ENCODE measurements around the gene RCOR1. TPM values are rescaled to one million over a fixed set of nuclear protein-coding genes. Genes with fewer than 3 reads are reported as not detected.
A peak's percentile ranks its signal among the peaks of the same experiment; 100 is the strongest.

Gene RCOR1
- total RNA-seq, 1 donor from 2014 or later, result 24.3 TPM

DNA sequence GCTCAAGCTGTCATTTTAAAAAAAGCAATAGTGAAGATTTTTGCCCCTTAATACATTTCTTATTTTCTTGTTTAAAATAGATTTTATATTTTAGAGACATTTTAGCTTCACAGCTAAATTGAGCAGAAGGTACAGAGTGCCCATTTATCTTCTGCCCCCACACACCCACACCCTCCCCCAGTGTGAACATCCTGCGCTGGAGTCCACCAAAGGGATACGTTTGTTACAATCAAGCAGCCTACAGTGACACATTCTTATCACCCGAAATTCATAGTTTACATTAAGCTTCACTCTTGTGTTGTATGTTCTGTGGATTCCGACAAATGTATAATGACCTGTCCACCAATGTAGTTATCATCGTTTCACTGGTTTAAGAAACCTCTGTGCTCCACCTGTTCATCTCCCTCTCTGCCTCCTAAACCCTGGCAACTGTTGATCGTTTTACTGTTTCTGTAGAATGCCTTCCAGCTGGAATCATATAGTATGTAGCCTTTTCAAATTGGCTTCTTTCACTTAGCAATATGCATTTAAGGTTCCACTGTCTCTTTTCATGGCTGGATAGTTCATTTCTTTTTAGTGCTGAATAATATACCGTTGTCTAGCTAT lies 93.8 kb downstream of the RCOR1 start:
- no peak for DNase-seq (ENCODE audit: low spot score)
- Mint-ChIP-seq H3K27ac (no peak overlapping the region), H3K4me3 (ENCODE audit: low read depth) (no peak overlapping the region), H3K27me3 (ENCODE audit: low read depth) (no peaks in the 10 kb centered on the region), H3K36me3 (ENCODE audit: low read depth) (peaks cover 14% of the 10 kb centered on the region), H3K9me3 (no peaks in the 10 kb centered on the region), H3K4me1 (ENCODE audit: low read depth) (no peaks in the 10 kb centered on the region)
- intact Hi-C loops (cut with micrococcal nuclease), result no loop called here

GRCh38 chr14:102688290-102688689 lies 95.8 kb downstream of the RCOR1 start:
- no peak for DNase-seq (ENCODE audit: low spot score)
- Mint-ChIP-seq H3K4me1 (ENCODE audit: low read depth) (peaks cover 3% of the 10 kb centered on the region), H3K27me3 (ENCODE audit: low read depth) (no peaks in the 10 kb centered on the region), H3K4me3 (ENCODE audit: low read depth) (no peak overlapping the region), H3K36me3 (ENCODE audit: low read depth) (peaks cover 4% of the 10 kb centered on the region), H3K9me3 (no peaks in the 10 kb centered on the region), H3K27ac (no peak overlapping the region)
- intact Hi-C loops (cut with micrococcal nuclease), result no loop called here

DNA sequence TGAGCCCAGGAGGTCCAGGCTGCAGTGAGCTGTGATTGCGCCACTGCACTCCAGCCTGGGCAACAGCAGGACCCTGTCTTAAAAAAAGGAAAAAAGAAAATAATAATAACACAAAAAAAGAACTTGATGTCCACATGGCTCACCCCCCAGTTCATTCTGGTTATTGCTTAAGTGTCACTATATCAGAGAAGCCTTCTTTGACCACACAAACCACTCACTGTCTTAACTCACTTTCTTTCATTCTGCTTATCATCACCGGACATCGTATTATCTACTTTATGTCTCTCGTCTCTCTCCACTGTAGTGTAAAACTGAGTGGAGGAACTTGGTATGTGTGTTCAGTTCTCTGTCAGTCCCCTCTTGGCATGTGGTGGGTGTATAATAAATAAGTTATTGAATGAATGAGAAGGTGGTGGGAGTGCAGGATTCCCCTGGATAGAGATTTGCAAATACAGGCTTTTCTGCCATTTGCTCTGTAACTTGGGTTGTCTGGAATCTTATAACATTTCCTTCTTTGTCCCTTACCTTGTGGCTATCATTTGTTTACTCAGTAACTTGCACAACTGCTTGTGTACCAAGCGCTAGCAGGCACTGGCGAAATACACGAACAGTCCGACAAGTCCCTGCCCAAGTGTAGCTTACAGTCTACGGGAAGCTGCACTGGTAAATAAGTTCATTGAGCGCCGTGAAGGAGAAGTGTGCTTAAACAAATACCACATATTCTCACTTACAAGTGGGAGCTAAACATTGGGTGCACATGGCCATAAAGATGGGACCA lies 98.2 kb downstream of the RCOR1 start:
- H3K4me1 Mint-ChIP-seq (ENCODE audit: low read depth), result peaks cover 8% of the 10 kb centered on the region
- no peaks in the 10 kb centered on the region for H3K36me3 Mint-ChIP-seq (ENCODE audit: low read depth)
- no peak overlapping the region for H3K27ac Mint-ChIP-seq
- no peak for DNase-seq (ENCODE audit: low spot score)
- no peaks in the 10 kb centered on the region for H3K9me3 Mint-ChIP-seq
- intact Hi-C loops (cut with micrococcal nuclease), result loop anchor here (10.0 kb wide), 1 partner anchor 384 kb away; no protein-coding TSS in a partner anchor
- H3K4me3 Mint-ChIP-seq (ENCODE audit: low read depth), result no peak overlapping the region
- H3K27me3 Mint-ChIP-seq (ENCODE audit: low read depth), result no peaks in the 10 kb centered on the region

DNA sequence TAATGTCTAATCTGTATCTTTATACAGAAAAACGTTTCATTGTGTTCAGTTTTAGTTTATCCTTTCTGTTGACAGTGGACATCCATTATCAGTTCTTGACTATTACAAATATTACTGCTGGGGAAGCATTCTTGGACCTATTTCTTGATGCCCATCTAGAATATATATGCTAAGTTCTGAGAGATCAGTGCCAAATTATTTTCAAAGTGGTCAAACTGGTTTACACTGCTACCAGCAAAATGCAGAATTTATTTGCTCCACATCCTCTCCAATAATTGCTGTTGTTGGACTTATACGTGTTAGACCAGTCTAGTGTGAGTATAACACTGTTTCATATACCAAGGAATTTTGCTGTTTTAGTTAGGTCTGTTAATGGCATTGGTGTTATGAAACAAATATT lies 99.3 kb downstream of the RCOR1 start:
- no peak overlapping the region for H3K4me3 Mint-ChIP-seq (ENCODE audit: low read depth)
- intact Hi-C loops (cut with micrococcal nuclease), result loop anchor here (10.0 kb wide), 1 partner anchor 383 kb away; no protein-coding TSS in a partner anchor
- H3K36me3 Mint-ChIP-seq (ENCODE audit: low read depth), result no peaks in the 10 kb centered on the region

DNA sequence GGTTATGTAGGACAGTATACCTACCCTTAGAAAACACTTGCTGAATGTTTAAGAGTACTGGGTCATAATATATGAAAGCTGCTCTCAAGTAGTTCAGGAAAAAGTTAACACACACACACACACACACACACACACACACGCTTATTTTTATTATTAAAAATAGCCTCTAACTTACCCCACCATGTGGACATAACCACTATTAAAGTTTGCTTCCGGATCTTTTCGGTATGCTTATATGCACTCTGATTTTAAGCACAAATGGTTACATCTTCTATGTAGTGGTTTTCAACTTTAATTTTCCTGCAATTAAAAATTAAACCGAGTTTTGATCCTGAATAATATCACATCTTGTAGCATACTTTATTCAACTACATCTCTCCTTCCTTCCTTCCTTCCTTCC lies 99.9 kb downstream of the RCOR1 start:
- Mint-ChIP-seq H3K36me3 (ENCODE audit: low read depth) (no peaks in the 10 kb centered on the region), H3K4me3 (ENCODE audit: low read depth) (no peak overlapping the region), H3K4me1 (ENCODE audit: low read depth) (peaks cover 23% of the 10 kb centered on the region), H3K27ac (no peak overlapping the region), H3K27me3 (ENCODE audit: low read depth) (no peaks in the 10 kb centered on the region), H3K9me3 (no peaks in the 10 kb centered on the region)
- intact Hi-C loops (cut with micrococcal nuclease), result loop anchor here (10.0 kb wide), 1 partner anchor 382 kb away; no protein-coding TSS in a partner anchor
- no peak for DNase-seq (ENCODE audit: low spot score)

More for the DNA sequence above, 99.3 kb downstream of the RCOR1 start:
- DNase-seq (ENCODE audit: low spot score), result no peak
- no peak overlapping the region for H3K27ac Mint-ChIP-seq
- no peaks in the 10 kb centered on the region for H3K27me3 Mint-ChIP-seq (ENCODE audit: low read depth)
- peaks cover 18% of the 10 kb centered on the region for H3K4me1 Mint-ChIP-seq (ENCODE audit: low read depth)
- no peaks in the 10 kb centered on the region for H3K9me3 Mint-ChIP-seq

DNA sequence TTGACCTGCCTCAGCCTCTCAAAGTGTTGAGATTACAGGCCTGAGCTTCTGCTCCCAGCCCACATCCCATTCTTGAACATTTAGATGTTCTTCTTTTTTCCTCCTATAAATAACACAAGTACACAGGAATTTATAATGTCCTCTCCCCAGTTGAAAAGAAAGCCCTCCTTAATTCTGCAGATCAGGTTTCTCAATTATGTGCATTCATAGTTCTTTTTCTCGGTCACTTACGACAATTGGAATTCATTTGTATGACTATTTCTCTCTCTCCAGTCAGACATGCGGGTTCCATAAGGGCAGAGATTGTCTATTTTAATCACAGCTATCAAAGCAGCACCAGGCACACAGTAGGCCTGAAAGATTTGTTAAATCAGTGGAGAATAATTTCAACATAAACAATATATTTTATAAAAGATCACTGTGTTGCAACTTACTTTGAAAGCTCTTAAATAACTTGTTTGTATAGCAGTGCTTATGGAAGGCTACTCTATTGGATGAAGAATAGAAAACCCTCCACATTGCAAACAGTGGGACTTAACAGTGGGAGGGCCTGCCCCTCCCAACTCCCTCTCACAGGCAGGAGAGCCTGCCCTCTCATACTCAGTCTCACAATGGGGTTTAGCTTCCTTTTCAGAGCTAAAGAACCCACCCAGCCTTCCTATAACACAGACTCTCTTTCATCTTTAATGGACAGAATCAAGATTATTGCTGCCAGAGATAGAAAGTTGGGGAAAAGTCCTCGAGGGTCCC lies 100.7 kb downstream of the RCOR1 start:
- DNase-seq (ENCODE audit: low spot score), result no peak
- intact Hi-C loops (cut with micrococcal nuclease), result loop anchor here (10.0 kb wide), 1 partner anchor 382 kb away; no protein-coding TSS in a partner anchor
- Mint-ChIP-seq H3K9me3 (no peaks in the 10 kb centered on the region), H3K4me1 (ENCODE audit: low read depth) (peaks cover 23% of the 10 kb centered on the region), H3K36me3 (ENCODE audit: low read depth) (no peaks in the 10 kb centered on the region), H3K27ac (no peak overlapping the region), H3K4me3 (ENCODE audit: low read depth) (no peak overlapping the region), H3K27me3 (ENCODE audit: low read depth) (no peaks in the 10 kb centered on the region)

GRCh38 chr14:102694530-102695166 lies 102.2 kb downstream of the RCOR1 start:
- Mint-ChIP-seq H3K36me3 (ENCODE audit: low read depth) (peaks cover 3% of the 10 kb centered on the region), H3K9me3 (no peaks in the 10 kb centered on the region), H3K4me3 (ENCODE audit: low read depth) (no peak overlapping the region), H3K27ac (no peak overlapping the region), H3K27me3 (ENCODE audit: low read depth) (no peaks in the 10 kb centered on the region), H3K4me1 (ENCODE audit: low read depth) (peaks cover 27% of the 10 kb centered on the region)
- peak; percentile 26 for DNase-seq (ENCODE audit: low spot score)
- intact Hi-C loops (cut with micrococcal nuclease), result loop anchor here (1.0 to 10.0 kb wide), 3 partner anchors 81 to 380 kb away; no protein-coding TSS in a partner anchor

- Mint-ChIP-seq H3K36me3 (ENCODE audit: low read depth) (peaks cover 3% of the 10 kb centered on the region), H3K9me3 (no peaks in the 10 kb centered on the region), H3K27ac (no peak overlapping the region), H3K27me3 (ENCODE audit: low read depth) (no peaks in the 10 kb centered on the region), H3K4me1 (ENCODE audit: low read depth) (peaks cover 28% of the 10 kb centered on the region), H3K4me3 (ENCODE audit: low read depth) (no peak overlapping the region)
- no peak for DNase-seq (ENCODE audit: low spot score)
- intact Hi-C loops (cut with micrococcal nuclease), result loop anchor here (2.0 to 10.0 kb wide), 2 partner anchors 224 to 380 kb away; no protein-coding TSS in a partner anchor
Observed at GRCh38 chr14:102695167-102695555, 102.7 kb downstream of the RCOR1 start.

DNA sequence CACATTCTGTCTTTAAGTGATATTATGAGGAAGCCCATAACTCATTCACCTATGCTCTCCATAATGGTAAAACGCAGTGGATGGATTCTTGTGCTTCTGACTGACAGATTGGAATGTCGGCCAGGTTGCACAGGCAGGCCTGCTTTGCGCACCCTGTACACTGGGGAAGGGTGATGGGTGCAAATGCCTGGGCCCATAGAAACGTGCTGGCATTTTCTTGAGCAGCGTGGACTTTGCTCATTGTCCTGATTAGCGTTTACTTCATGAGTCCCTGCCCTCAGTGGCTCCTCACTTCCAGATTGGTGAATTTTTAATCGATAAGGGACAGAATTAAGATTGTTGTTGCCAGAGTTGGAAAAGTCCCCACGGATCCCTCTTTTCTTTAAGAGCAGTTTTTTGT lies 103.9 kb downstream of the RCOR1 start:
- Mint-ChIP-seq H3K27me3 (ENCODE audit: low read depth) (no peaks in the 10 kb centered on the region), H3K27ac (no peak overlapping the region), H3K4me3 (ENCODE audit: low read depth) (no peak overlapping the region), H3K9me3 (no peaks in the 10 kb centered on the region), H3K4me1 (ENCODE audit: low read depth) (peaks cover 28% of the 10 kb centered on the region), H3K36me3 (ENCODE audit: low read depth) (peaks cover 9% of the 10 kb centered on the region)
- intact Hi-C loops (cut with micrococcal nuclease), result loop anchor here (10.0 kb wide), 1 partner anchor 378 kb away; no protein-coding TSS in a partner anchor
- no peak for DNase-seq (ENCODE audit: low spot score)

DNA sequence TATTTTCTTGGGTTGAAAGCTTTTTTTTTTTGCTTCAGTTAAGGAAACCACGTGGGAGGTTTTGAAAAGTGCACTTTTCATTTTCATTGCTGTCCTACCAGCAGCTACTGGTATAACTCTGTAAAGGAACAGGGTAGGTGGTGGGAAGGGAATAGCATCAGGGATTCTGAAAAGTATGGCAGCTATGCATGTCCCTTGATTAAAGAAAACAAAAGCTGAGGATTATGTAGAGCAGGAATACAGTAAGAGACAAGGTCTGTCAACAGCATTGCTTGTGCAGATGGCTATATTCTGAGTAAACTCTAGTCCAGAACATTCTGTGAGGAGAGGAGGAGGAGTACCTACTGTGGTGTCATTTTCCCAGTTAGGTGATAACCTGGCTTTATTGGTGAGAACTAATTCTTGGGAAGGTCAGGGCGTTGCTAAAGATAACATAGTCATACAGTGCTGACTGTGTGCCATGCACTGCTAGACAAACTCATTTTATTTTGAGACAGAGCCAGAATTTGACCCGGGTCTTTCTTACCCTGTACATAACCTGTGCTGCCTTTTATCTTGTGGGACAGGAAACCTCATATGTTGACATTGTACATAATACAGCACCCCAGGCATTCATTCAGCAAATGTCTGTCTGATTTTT lies 104.5 kb downstream of the RCOR1 start:
- Mint-ChIP-seq H3K36me3 (ENCODE audit: low read depth) (peaks cover 14% of the 10 kb centered on the region), H3K27ac (no peak overlapping the region), H3K4me1 (ENCODE audit: low read depth) (peaks cover 28% of the 10 kb centered on the region), H3K4me3 (ENCODE audit: low read depth) (no peak overlapping the region), H3K27me3 (ENCODE audit: low read depth) (no peaks in the 10 kb centered on the region), H3K9me3 (no peaks in the 10 kb centered on the region)
- intact Hi-C loops (cut with micrococcal nuclease), result loop anchor here (10.0 kb wide), 1 partner anchor 378 kb away; no protein-coding TSS in a partner anchor
- no peak for DNase-seq (ENCODE audit: low spot score)

GRCh38 chr14:102697501-102697900 lies 105.1 kb downstream of the RCOR1 start:
- H3K4me3 Mint-ChIP-seq (ENCODE audit: low read depth), result no peak overlapping the region
- peaks cover 19% of the 10 kb centered on the region for H3K36me3 Mint-ChIP-seq (ENCODE audit: low read depth)
- H3K27ac Mint-ChIP-seq, result no peak overlapping the region
- intact Hi-C loops (cut with micrococcal nuclease), result loop anchor here (10.0 kb wide), 1 partner anchor 377 kb away; no protein-coding TSS in a partner anchor
- H3K9me3 Mint-ChIP-seq, result no peaks in the 10 kb centered on the region
- H3K27me3 Mint-ChIP-seq (ENCODE audit: low read depth), result no peaks in the 10 kb centered on the region
- peaks cover 28% of the 10 kb centered on the region for H3K4me1 Mint-ChIP-seq (ENCODE audit: low read depth)
- DNase-seq (ENCODE audit: low spot score), result no peak
